Stimulated activated CD4-positive, alpha-beta T cell treated with anti-CD3 and anti-CD28 coated beads, Interleukin-1b, Interleukin-23, amount 100 ng/mL, for 24 hours (primary cell): Measurements from ENCODE around the gene BUB1B.

ENCODE experiments used
- DNase-seq, 4 experiments: peaks; one replicate each; pipeline ENCODE4 v3.0.0-alpha.2; 2020; ENCODE audit warnings: low read depth in 4 of 4, low spot score in 1 of 4

The BUB1B gene

GRCh38 chr15:40252438-40253166, 91.7 kb downstream of the BUB1B start:
- no peak for DNase-seq

GRCh38 chr15:40253167-40253790, 92.4 kb downstream of the BUB1B start:
- no peak for DNase-seq

GRCh38 chr15:40254452-40254851, 93.6 kb downstream of the BUB1B start:
- no peak for DNase-seq

- no peak for DNase-seq
Measured at GRCh38 chr15:40255033-40255432, 94.2 kb downstream of the BUB1B start.

- no peak for DNase-seq
Measured at GRCh38 chr15:40256638-40257235, 95.9 kb downstream of the BUB1B start.

- DNase-seq = no peak
Measured at GRCh38 chr15:40257656-40258450, 97.0 kb downstream of the BUB1B start.

- no peak for DNase-seq
Measured at GRCh38 chr15:40258544-40258943, 97.7 kb downstream of the BUB1B start.

GRCh38 chr15:40259021-40259420, 98.2 kb downstream of the BUB1B start:
- no peak for DNase-seq

- no peak for DNase-seq
Measured at GRCh38 chr15:40263024-40263754, 102.3 kb downstream of the BUB1B start.

GRCh38 chr15:40264321-40265153, 103.7 kb downstream of the BUB1B start:
- DNase-seq = no peak

- no peak for DNase-seq
Measured at GRCh38 chr15:40265355-40265754, 104.5 kb downstream of the BUB1B start.

- no peak for DNase-seq
Measured at GRCh38 chr15:40265875-40266274, 105.0 kb downstream of the BUB1B start.

GRCh38 chr15:40266828-40267304, 106.0 kb downstream of the BUB1B start:
- DNase-seq = no peak

GRCh38 chr15:40267670-40268069, 106.8 kb downstream of the BUB1B start:
- no peak for DNase-seq

- DNase-seq = no peak
Measured at GRCh38 chr15:40269604-40270003, 108.7 kb downstream of the BUB1B start.

- no peak for DNase-seq
Measured at GRCh38 chr15:40270246-40270995, 109.6 kb downstream of the BUB1B start.
